OCI-LY1 (cell line): ENCODE measurements around the gene LIF.

Experiments
- EZH2 ChIP-seq: fragments of 200-600 bp; sonication (generic), shearing (Covaris generic); IDR thresholded peaks from 2 replicates; pipeline ENCODE4 v1.8.0; 2017; ENCODE audit warnings: borderline replicate concordance, mixed run types, mild to moderate bottlenecking, antibody characterized with exemption, low read length, moderate library complexity, mixed read lengths
- TF ChIP-seq, protein P1 (sequence below): fragments of 200-600 bp; sonication (generic), shearing (Covaris generic); IDR thresholded peaks from 2 replicates; pipeline ENCODE4 v1.5.1; 2017; ENCODE audit warnings: mild to moderate bottlenecking, antibody characterized with exemption, low read length, moderate library complexity, mixed read lengths

DNA sequence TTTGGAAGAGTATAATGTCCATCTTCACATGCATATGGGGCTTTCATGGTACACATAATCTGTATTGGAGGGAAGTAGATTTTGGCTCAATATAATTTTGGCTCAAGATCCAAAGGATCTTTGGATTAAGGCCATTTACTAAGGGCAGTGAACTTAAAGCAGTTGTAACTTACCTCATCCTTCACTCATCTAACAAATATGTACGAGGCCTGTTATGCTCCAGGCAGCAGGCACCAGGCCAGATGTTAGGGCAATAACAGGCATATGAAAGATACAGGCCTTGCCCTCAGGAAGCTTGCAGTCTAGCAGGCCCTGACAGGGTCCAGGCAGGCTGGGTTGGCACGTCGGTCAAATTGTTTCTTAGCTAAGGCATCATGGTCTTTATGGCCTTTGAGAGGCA lies 44.6 kb downstream of the LIF start:
- TF ChIP-seq, protein P1, sequence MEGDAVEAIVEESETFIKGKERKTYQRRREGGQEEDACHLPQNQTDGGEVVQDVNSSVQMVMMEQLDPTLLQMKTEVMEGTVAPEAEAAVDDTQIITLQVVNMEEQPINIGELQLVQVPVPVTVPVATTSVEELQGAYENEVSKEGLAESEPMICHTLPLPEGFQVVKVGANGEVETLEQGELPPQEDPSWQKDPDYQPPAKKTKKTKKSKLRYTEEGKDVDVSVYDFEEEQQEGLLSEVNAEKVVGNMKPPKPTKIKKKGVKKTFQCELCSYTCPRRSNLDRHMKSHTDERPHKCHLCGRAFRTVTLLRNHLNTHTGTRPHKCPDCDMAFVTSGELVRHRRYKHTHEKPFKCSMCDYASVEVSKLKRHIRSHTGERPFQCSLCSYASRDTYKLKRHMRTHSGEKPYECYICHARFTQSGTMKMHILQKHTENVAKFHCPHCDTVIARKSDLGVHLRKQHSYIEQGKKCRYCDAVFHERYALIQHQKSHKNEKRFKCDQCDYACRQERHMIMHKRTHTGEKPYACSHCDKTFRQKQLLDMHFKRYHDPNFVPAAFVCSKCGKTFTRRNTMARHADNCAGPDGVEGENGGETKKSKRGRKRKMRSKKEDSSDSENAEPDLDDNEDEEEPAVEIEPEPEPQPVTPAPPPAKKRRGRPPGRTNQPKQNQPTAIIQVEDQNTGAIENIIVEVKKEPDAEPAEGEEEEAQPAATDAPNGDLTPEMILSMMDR: no peak
- no peak for TF ChIP-seq EZH2
